Measurements from ENCODE around the gene NUDC.

Gene NUDC

GRCh38 chr1:26945138-26945537, 23.6 kb downstream of the NUDC start:
- ChIA-PET POLR2A (no interaction called here), CTCF (interaction anchor here (0.6 to 1.4 kb wide), 2 partner anchors 13 to 53 kb away, joined by 3 read pairs; no protein-coding TSS in a partner anchor)
- TF ChIP-seq ZNF175 (tag by site-specific recombination; IDR thresholded peaks at IDR 0.05) (no peak), SP3 (tag by site-specific recombination; IDR thresholded peaks at IDR 0.05) (no peak), ZNF157 (tag by site-specific recombination; IDR thresholded peaks at IDR 0.05) (no peak), MYNN (tag by site-specific recombination; IDR thresholded peaks at IDR 0.05; ENCODE audit: borderline replicate concordance) (no peak), ZEB2 (tag by site-specific recombination; IDR thresholded peaks at IDR 0.05) (no peak), ZNF37A (tag by site-specific recombination; IDR thresholded peaks at IDR 0.05) (no peak), ZNF146 (tag by site-specific recombination; IDR thresholded peaks at IDR 0.05) (no peak), ZNF785 (tag by site-specific recombination; IDR thresholded peaks at IDR 0.05) (no peak), ZNF664 (tag by site-specific recombination; IDR thresholded peaks at IDR 0.05) (no peak), WT1 (tag by site-specific recombination; IDR thresholded peaks at IDR 0.05) (no peak), ZNF521 (tag by site-specific recombination; IDR thresholded peaks at IDR 0.05) (no peak), ZNF596 (tag by site-specific recombination; IDR thresholded peaks at IDR 0.05) (no peak), ZNF221 (tag by site-specific recombination; IDR thresholded peaks at IDR 0.05; ENCODE audit: borderline replicate concordance) (no peak), ZNF654 (tag by site-specific recombination; IDR thresholded peaks at IDR 0.05; ENCODE audit: low read depth) (no peak), ZNF324 (tag by site-specific recombination; IDR thresholded peaks at IDR 0.05) (no peak), ZNF837 (tag by site-specific recombination; IDR thresholded peaks at IDR 0.05) (no peak), ZNF501 (tag by site-specific recombination; IDR thresholded peaks at IDR 0.05) (no peak)
- TF ChIP-seq, protein P1, sequence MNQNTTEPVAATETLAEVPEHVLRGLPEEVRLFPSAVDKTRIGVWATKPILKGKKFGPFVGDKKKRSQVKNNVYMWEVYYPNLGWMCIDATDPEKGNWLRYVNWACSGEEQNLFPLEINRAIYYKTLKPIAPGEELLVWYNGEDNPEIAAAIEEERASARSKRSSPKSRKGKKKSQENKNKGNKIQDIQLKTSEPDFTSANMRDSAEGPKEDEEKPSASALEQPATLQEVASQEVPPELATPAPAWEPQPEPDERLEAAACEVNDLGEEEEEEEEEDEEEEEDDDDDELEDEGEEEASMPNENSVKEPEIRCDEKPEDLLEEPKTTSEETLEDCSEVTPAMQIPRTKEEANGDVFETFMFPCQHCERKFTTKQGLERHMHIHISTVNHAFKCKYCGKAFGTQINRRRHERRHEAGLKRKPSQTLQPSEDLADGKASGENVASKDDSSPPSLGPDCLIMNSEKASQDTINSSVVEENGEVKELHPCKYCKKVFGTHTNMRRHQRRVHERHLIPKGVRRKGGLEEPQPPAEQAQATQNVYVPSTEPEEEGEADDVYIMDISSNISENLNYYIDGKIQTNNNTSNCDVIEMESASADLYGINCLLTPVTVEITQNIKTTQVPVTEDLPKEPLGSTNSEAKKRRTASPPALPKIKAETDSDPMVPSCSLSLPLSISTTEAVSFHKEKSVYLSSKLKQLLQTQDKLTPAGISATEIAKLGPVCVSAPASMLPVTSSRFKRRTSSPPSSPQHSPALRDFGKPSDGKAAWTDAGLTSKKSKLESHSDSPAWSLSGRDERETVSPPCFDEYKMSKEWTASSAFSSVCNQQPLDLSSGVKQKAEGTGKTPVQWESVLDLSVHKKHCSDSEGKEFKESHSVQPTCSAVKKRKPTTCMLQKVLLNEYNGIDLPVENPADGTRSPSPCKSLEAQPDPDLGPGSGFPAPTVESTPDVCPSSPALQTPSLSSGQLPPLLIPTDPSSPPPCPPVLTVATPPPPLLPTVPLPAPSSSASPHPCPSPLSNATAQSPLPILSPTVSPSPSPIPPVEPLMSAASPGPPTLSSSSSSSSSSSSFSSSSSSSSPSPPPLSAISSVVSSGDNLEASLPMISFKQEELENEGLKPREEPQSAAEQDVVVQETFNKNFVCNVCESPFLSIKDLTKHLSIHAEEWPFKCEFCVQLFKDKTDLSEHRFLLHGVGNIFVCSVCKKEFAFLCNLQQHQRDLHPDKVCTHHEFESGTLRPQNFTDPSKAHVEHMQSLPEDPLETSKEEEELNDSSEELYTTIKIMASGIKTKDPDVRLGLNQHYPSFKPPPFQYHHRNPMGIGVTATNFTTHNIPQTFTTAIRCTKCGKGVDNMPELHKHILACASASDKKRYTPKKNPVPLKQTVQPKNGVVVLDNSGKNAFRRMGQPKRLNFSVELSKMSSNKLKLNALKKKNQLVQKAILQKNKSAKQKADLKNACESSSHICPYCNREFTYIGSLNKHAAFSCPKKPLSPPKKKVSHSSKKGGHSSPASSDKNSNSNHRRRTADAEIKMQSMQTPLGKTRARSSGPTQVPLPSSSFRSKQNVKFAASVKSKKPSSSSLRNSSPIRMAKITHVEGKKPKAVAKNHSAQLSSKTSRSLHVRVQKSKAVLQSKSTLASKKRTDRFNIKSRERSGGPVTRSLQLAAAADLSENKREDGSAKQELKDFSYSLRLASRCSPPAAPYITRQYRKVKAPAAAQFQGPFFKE (tag by site-specific recombination; IDR thresholded peaks at IDR 0.05; ENCODE audit: borderline replicate concordance), result no peak
- Histone ChIP-seq H3K36me3 (ENCODE audit: control insufficient read depth in 2 of 2, insufficient read depth in 1 of 2, low read length in 2 of 2) (peaks cover 33 to 73% of the 10 kb centered on the region in 2 experiments; a peak in 2 of 3 replicates), H3K9me3 (ENCODE audit: control insufficient read depth, insufficient read depth, low read depth, low read length) (no peaks in the 10 kb centered on the region), H3K4me1 (ENCODE audit: control insufficient read depth, insufficient read depth, low read length) (no peaks in the 10 kb centered on the region), H3K4me3 (ENCODE audit: low read depth, low read length) (no peak overlapping the region), H3K27ac (ENCODE audit: extremely low read depth, low read depth, low read length) (no peak overlapping the region)

DNA sequence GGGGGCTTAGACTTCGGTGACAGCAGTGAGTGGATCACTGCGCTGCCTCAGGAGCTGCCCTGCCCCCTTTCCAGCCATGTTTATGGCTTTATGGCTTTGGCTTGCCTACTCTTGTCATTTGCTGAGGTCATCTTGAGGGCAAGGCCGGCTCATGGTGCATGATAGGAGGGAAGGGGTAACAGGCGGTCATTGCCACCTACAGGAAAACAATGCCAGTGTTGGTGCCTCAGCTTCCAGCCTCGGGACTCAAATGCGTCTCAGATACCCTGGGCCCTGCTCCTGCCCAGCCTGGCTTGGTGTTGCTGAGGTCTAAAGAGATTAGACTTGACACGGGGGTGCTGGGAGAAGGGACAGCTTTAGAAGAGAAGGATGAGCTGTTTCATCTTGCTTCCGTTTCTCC, 24.2 kb downstream of the NUDC start:
- Histone ChIP-seq H3K4me3 (ENCODE audit: low read depth, low read length) (no peak overlapping the region), H3K36me3 (ENCODE audit: control insufficient read depth in 2 of 2, insufficient read depth in 1 of 2, low read length in 2 of 2) (peaks cover 33 to 69% of the 10 kb centered on the region in 2 experiments; a peak in 2 of 3 replicates), H3K4me1 (ENCODE audit: control insufficient read depth, insufficient read depth, low read length) (no peaks in the 10 kb centered on the region), H3K9me3 (ENCODE audit: control insufficient read depth, insufficient read depth, low read depth, low read length) (no peaks in the 10 kb centered on the region), H3K27ac (ENCODE audit: extremely low read depth, low read depth, low read length) (no peak overlapping the region)
- ChIA-PET CTCF (interaction anchor here (1.4 kb wide), 1 partner anchor 52 kb away, joined by 3 read pairs; no protein-coding TSS in a partner anchor), POLR2A (no interaction called here)
- TF ChIP-seq, protein P2, sequence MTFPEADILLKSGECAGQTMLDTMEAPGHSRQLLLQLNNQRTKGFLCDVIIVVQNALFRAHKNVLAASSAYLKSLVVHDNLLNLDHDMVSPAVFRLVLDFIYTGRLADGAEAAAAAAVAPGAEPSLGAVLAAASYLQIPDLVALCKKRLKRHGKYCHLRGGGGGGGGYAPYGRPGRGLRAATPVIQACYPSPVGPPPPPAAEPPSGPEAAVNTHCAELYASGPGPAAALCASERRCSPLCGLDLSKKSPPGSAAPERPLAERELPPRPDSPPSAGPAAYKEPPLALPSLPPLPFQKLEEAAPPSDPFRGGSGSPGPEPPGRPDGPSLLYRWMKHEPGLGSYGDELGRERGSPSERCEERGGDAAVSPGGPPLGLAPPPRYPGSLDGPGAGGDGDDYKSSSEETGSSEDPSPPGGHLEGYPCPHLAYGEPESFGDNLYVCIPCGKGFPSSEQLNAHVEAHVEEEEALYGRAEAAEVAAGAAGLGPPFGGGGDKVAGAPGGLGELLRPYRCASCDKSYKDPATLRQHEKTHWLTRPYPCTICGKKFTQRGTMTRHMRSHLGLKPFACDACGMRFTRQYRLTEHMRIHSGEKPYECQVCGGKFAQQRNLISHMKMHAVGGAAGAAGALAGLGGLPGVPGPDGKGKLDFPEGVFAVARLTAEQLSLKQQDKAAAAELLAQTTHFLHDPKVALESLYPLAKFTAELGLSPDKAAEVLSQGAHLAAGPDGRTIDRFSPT (tag by site-specific recombination; IDR thresholded peaks at IDR 0.05), result no peak
- TF ChIP-seq KLF17 (tag by site-specific recombination; IDR thresholded peaks at IDR 0.05), result no peak
- TF ChIP-seq BCL11A (tag by site-specific recombination; IDR thresholded peaks at IDR 0.05; ENCODE audit: low read depth), result no peak
- no peak for TF ChIP-seq ZNF214 (tag by site-specific recombination; IDR thresholded peaks at IDR 0.05; ENCODE audit: borderline replicate concordance)
- TF ChIP-seq GLIS1 (tag by site-specific recombination; IDR thresholded peaks at IDR 0.05), result no peak
- no peak for TF ChIP-seq ZNF558 (tag by site-specific recombination; IDR thresholded peaks at IDR 0.05)
- TF ChIP-seq, protein P3, sequence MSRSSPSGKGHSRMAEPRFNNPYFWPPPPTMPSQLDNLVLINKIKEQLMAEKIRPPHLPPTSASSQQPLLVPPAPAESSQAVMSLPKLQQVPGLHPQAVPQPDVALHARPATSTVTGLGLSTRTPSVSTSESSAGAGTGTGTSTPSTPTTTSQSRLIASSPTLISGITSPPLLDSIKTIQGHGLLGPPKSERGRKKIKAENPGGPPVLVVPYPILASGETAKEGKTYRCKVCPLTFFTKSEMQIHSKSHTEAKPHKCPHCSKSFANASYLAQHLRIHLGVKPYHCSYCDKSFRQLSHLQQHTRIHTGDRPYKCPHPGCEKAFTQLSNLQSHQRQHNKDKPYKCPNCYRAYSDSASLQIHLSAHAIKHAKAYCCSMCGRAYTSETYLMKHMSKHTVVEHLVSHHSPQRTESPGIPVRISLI (tag by site-specific recombination; IDR thresholded peaks at IDR 0.05), result no peak
- TF ChIP-seq OVOL3 (tag by site-specific recombination; IDR thresholded peaks at IDR 0.05), result no peak
